ENCODE measurements around the gene TNNI3K.

- TF ChIP-seq, protein P1, sequence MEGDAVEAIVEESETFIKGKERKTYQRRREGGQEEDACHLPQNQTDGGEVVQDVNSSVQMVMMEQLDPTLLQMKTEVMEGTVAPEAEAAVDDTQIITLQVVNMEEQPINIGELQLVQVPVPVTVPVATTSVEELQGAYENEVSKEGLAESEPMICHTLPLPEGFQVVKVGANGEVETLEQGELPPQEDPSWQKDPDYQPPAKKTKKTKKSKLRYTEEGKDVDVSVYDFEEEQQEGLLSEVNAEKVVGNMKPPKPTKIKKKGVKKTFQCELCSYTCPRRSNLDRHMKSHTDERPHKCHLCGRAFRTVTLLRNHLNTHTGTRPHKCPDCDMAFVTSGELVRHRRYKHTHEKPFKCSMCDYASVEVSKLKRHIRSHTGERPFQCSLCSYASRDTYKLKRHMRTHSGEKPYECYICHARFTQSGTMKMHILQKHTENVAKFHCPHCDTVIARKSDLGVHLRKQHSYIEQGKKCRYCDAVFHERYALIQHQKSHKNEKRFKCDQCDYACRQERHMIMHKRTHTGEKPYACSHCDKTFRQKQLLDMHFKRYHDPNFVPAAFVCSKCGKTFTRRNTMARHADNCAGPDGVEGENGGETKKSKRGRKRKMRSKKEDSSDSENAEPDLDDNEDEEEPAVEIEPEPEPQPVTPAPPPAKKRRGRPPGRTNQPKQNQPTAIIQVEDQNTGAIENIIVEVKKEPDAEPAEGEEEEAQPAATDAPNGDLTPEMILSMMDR (conservative IDR thresholded peaks at IDR 0.05; ENCODE audit: low read depth, low read length): no peak
- no peak for TF ChIP-seq EZH2 (IDR thresholded peaks at IDR 0.05; ENCODE audit: low read length, unreplicated experiment)
- no peak for TF ChIP-seq EZH2phosphoT487 (IDR thresholded peaks at IDR 0.05; ENCODE audit: borderline replicate concordance, low read length)
Measured at GRCh38 chr1:74548961-74549750, 314.0 kb downstream of the TNNI3K start.
